Activated CD4-positive, alpha-beta T cell treated with anti-CD3 and anti-CD28 coated beads, Interleukin-2, amount 50 U/mL, for 48 hours (primary cell): ENCODE data around the gene ATE1.
"Not testable (repeated sequence)": the region's sequence is repeated elsewhere in the genome, so short reads cannot be mapped to it uniquely, and the experiment has no call there.

Source experiments
- DNase-seq, 2 experiments: peaks; one replicate each; pipeline ENCODE4 v3.0.0-alpha.2; 2020

ATE1 gene

GRCh38 chr10:121828045-121828444 is 99.8 kb downstream of the ATE1 start:
- no peak for DNase-seq

- DNase-seq, result not testable (repeated sequence)
These were observed 101.1 kb downstream of the ATE1 start for GRCh38 chr10:121826773-121827172.

- DNase-seq, result no peak
These were observed 103.8 kb downstream of the ATE1 start for GRCh38 chr10:121823993-121824463.

- no peak for DNase-seq
These were observed 105.1 kb downstream of the ATE1 start for GRCh38 chr10:121822724-121823123.

- DNase-seq, result no peak
These were observed 105.7 kb downstream of the ATE1 start for GRCh38 chr10:121822180-121822579.

GRCh38 chr10:121819049-121819448 is 108.8 kb downstream of the ATE1 start:
- no peak for DNase-seq

GRCh38 chr10:121818599-121818998 is 109.2 kb downstream of the ATE1 start:
- DNase-seq, result no peak

GRCh38 chr10:121816197-121816596 is 111.6 kb downstream of the ATE1 start:
- DNase-seq, result no peak

GRCh38 chr10:121813857-121814256 is 114.0 kb downstream of the ATE1 start:
- no peak for DNase-seq

- no peak for DNase-seq
These were observed 114.5 kb downstream of the ATE1 start for GRCh38 chr10:121813211-121813815.

- no peak for DNase-seq
These were observed 115.8 kb downstream of the ATE1 start for GRCh38 chr10:121812031-121812430.

GRCh38 chr10:121811386-121811785 is 116.4 kb downstream of the ATE1 start:
- no peak for DNase-seq

GRCh38 chr10:121808835-121809234 is 119.0 kb downstream of the ATE1 start:
- DNase-seq, result no peak

- DNase-seq, result no peak
These were observed 123.4 kb downstream of the ATE1 start for GRCh38 chr10:121804460-121804859.

- no peak for DNase-seq
These were observed 124.2 kb downstream of the ATE1 start for GRCh38 chr10:121803611-121804010.

GRCh38 chr10:121800831-121801230 is 127.0 kb downstream of the ATE1 start:
- DNase-seq, result no peak

- no peak for DNase-seq
These were observed 127.7 kb downstream of the ATE1 start for GRCh38 chr10:121800146-121800545.

GRCh38 chr10:121797490-121797889 is 130.3 kb downstream of the ATE1 start:
- no peak for DNase-seq

GRCh38 chr10:121796342-121796741 is 131.5 kb downstream of the ATE1 start:
- DNase-seq, result no peak

GRCh38 chr10:121792198-121792597 is 135.6 kb downstream of the ATE1 start:
- DNase-seq, result no peak

GRCh38 chr10:121791761-121792160 is 136.1 kb downstream of the ATE1 start:
- no peak for DNase-seq

- DNase-seq, result no peak
These were observed 139.1 kb downstream of the ATE1 start for GRCh38 chr10:121788717-121789116.

- DNase-seq, result no peak
These were observed 139.7 kb downstream of the ATE1 start for GRCh38 chr10:121788115-121788514.

- DNase-seq, result no peak
These were observed 140.7 kb downstream of the ATE1 start for GRCh38 chr10:121787169-121787568.

GRCh38 chr10:121783782-121784372 is 144.0 kb downstream of the ATE1 start:
- DNase-seq, result no peak
